H1 (cell line): Measurements from ENCODE around the gene TWIST2. TPM values are rescaled to one million over a fixed set of nuclear protein-coding genes. Genes with fewer than 3 reads are reported as not detected.

ENCODE experiments used
- CTCF ChIA-PET: fragments of 300-600 bp; sonication (Branson Sonifier 250); formaldehyde crosslinking; loops from one replicate; lab custom pipeline; 2021; ENCODE audit not compliant: partially characterized antibody; lab: Charles Lee
- POLR2A ChIA-PET: fragments of 300-600 bp; sonication (Branson Sonifier 250); formaldehyde crosslinking; loops from one replicate; lab custom pipeline; 2021; ENCODE audit warnings: inconsistent platforms; ENCODE audit not compliant: partially characterized antibody; lab: Charles Lee
- DNase-seq, 2 experiments: peaks; one replicate each; pipeline versions ENCODE4 v3.0.0 to v3.0.0-alpha.2; 2010 to 2022; ENCODE audit warnings: low spot score in 2 of 2, low read depth in 1 of 2, mixed read lengths in 1 of 2
- FAIRE-seq: peaks from 2 replicates; lab custom pipeline; 2011; peaks lifted over from hg19 to GRCh38; lab: Jason Lieb, UNC
- H2AFZ ChIP-seq: 2 replicates; pipeline ENCODE4 v1.8.1; 2012; ENCODE audit warnings: low read length, inconsistent platforms
- H2AK5ac ChIP-seq: 2 replicates; pipeline ENCODE4 v1.6.1; 2013; ENCODE audit warnings: low read depth, low read length
- H2BK120ac ChIP-seq: replicated peaks from 2 replicates; pipeline ENCODE3; 2013; ENCODE audit warnings: low read depth, low read length, inconsistent platforms
- H2BK12ac ChIP-seq: 2 replicates; pipeline ENCODE4 v1.6.1; 2013; ENCODE audit warnings: low read depth, low read length
- H2BK15ac ChIP-seq: 2 replicates; pipeline ENCODE4 v1.6.1; 2013; ENCODE audit warnings: low read length
- H2BK20ac ChIP-seq: 2 replicates; pipeline ENCODE4 v1.6.1; 2013; ENCODE audit warnings: low read length
- H2BK5ac ChIP-seq: 2 replicates; pipeline ENCODE4 v1.6.1; 2013; ENCODE audit warnings: low read depth, low read length
- H3K14ac ChIP-seq: 2 replicates; pipeline ENCODE4 v1.6.1; 2013; ENCODE audit warnings: inconsistent platforms; ENCODE audit not compliant: insufficient read length
- H3K18ac ChIP-seq: 2 replicates; pipeline ENCODE4 v1.6.1; 2013; ENCODE audit warnings: low read length; ENCODE audit errors: extremely low read depth
- H3K23ac ChIP-seq: 2 replicates; pipeline ENCODE4 v1.6.1; 2013; ENCODE audit warnings: inconsistent platforms; ENCODE audit not compliant: insufficient read length
- H3K23me2 ChIP-seq: 2 replicates; pipeline ENCODE4 v1.6.1; 2013; ENCODE audit warnings: low read depth, low read length
- H3K27ac ChIP-seq: 2 replicates; pipeline ENCODE4 v1.6.1; 2011; ENCODE audit warnings: low read depth, low read length, inconsistent platforms
- H3K27me3 ChIP-seq, 4 experiments: replicated peaks in 1 of 4; 1 replicate in 1 of 4; 2 replicates in 3 of 4; pipeline versions ENCODE4 v1.6.1 to v1.8.1; 2011 to 2013; ENCODE audit warnings: low read length in 3 of 4, mild to moderate bottlenecking in 3 of 4, inconsistent platforms in 2 of 4, mixed read lengths in 2 of 4, moderate library complexity in 1 of 4; ENCODE audit not compliant: control insufficient read depth in 3 of 4, insufficient read depth in 3 of 4; ENCODE audit errors: extremely low read depth in 1 of 4
- H3K36me3 ChIP-seq, 4 experiments: 2 replicates each; pipeline versions ENCODE4 v1.6.1 to v1.8.1; 2011 to 2013; ENCODE audit warnings: mild to moderate bottlenecking in 4 of 4, low read length in 3 of 4, moderate library complexity in 2 of 4, control low read depth in 1 of 4, inconsistent platforms in 1 of 4; ENCODE audit not compliant: insufficient read depth in 4 of 4, control insufficient read depth in 2 of 4
- H3K4ac ChIP-seq: replicated peaks from 2 replicates; pipeline ENCODE3; 2013; ENCODE audit warnings: low read length, low read depth, mixed read lengths, inconsistent platforms; ENCODE audit not compliant: insufficient read length
- H3K4me1 ChIP-seq, 4 experiments: replicated peaks in 1 of 4; 1 replicate in 1 of 4; 2 replicates in 3 of 4; pipeline versions ENCODE4 v1.6.1 to v1.8.1; 2011 to 2013; ENCODE audit warnings: low read length in 3 of 4, inconsistent platforms in 2 of 4, mixed read lengths in 1 of 4; ENCODE audit not compliant: insufficient read depth in 4 of 4, control insufficient read depth in 3 of 4
- H3K4me2 ChIP-seq, 2 experiments: 2 replicates each; pipeline versions ENCODE4 v1.6.1 to v1.8.1; 2011 to 2013; ENCODE audit warnings: low read depth in 2 of 2, low read length in 2 of 2, control low read depth in 1 of 2, inconsistent platforms in 1 of 2, mild to moderate bottlenecking in 1 of 2; ENCODE audit not compliant: insufficient read depth in 1 of 2
- H3K4me3 ChIP-seq, 4 experiments: fragments of 200-600, 300-600 bp in 1 of 4; sonication (generic), shearing (Covaris generic), sonication (Bioruptor Twin) in 1 of 4; 2 replicates each; pipeline versions ENCODE4 v1.5.1 to v1.8.1; 2011 to 2016; ENCODE audit warnings: low read length in 4 of 4, low read depth in 3 of 4, control low read depth in 2 of 4, inconsistent platforms in 2 of 4, mild to moderate bottlenecking in 2 of 4, mixed read lengths in 1 of 4, moderate library complexity in 1 of 4; ENCODE audit not compliant: insufficient read depth in 2 of 4; ENCODE audit errors: extremely low read depth in 1 of 4
- H3K56ac ChIP-seq: replicated peaks from 2 replicates; pipeline ENCODE3; 2013; ENCODE audit warnings: low read depth, mild to moderate bottlenecking, mixed read lengths, low read length, inconsistent platforms; ENCODE audit not compliant: insufficient read length
- H3K79me1 ChIP-seq: 2 replicates; pipeline ENCODE4 v1.6.1; 2013; ENCODE audit warnings: low read depth, low read length, control low read depth
- H3K79me2 ChIP-seq, 2 experiments: 2 replicates each; pipeline versions ENCODE4 v1.6.1 to v1.8.1; 2012 to 2013; ENCODE audit warnings: low read length in 2 of 2, mild to moderate bottlenecking in 2 of 2, inconsistent platforms in 1 of 2; ENCODE audit not compliant: insufficient read depth in 2 of 2, control insufficient read depth in 1 of 2
- H3K9ac ChIP-seq, 4 experiments: replicated peaks in 1 of 4; 1 replicate in 1 of 4; 2 replicates in 3 of 4; pipeline versions ENCODE4 v1.6.1 to v1.8.1; 2011 to 2013; ENCODE audit warnings: low read depth in 3 of 4, low read length in 3 of 4, control low read depth in 2 of 4, mild to moderate bottlenecking in 2 of 4, moderate library complexity in 2 of 4, inconsistent platforms in 1 of 4; ENCODE audit errors: extremely low read depth in 1 of 4
- H3K9me3 ChIP-seq, 2 experiments: 2 replicates each; pipeline versions ENCODE4 v1.6.1 to v1.8.1; 2012 to 2013; ENCODE audit warnings: mild to moderate bottlenecking in 2 of 2, moderate library complexity in 2 of 2, control low read depth in 1 of 2, inconsistent platforms in 1 of 2, low read depth in 1 of 2, low read length in 1 of 2, mixed read lengths in 1 of 2; ENCODE audit not compliant: insufficient read depth in 2 of 2
- H4K20me1 ChIP-seq, 2 experiments: replicated peaks in 1 of 2; 2 replicates each; pipeline versions ENCODE3 to v1.8.1; 2011 to 2013; ENCODE audit warnings: inconsistent platforms in 2 of 2, low read length in 2 of 2, mild to moderate bottlenecking in 1 of 2; ENCODE audit not compliant: insufficient read depth in 2 of 2, control insufficient read depth in 1 of 2
- H4K5ac ChIP-seq: 2 replicates; pipeline ENCODE4 v1.6.1; 2013; ENCODE audit warnings: low read length, low read depth, mixed read lengths, inconsistent platforms; ENCODE audit not compliant: insufficient read length
- H4K8ac ChIP-seq: 2 replicates; pipeline ENCODE4 v1.8.0; 2013; ENCODE audit warnings: mild to moderate bottlenecking, moderate library complexity, low read length, inconsistent platforms; ENCODE audit not compliant: insufficient read depth; ENCODE audit errors: extremely low read depth
- H4K91ac ChIP-seq: replicated peaks from 2 replicates; pipeline ENCODE3; 2013; ENCODE audit warnings: low read length, mixed read lengths, inconsistent platforms; ENCODE audit not compliant: insufficient read length
- BCL11A ChIP-seq, 2 experiments: IDR thresholded peaks; one replicate each; pipeline ENCODE4 v1.6.1; 2011; ENCODE audit warnings: low read depth in 2 of 2, low read length in 2 of 2, mild to moderate bottlenecking in 2 of 2
- WGBS, 2 experiments: shearing (Covaris generic) in 1 of 2; methylation state at CpG; one replicate each; pipeline versions ENCODE4 v1.1.6 to v1.1.7; 2013 to 2015; ENCODE audit warnings: low lambda C conversion rate in 2 of 2, mixed read lengths in 2 of 2, inconsistent platforms in 1 of 2, low coverage in 1 of 2, missing lambda C conversion rate in 1 of 2; ENCODE audit not compliant: insufficient replicate concordance in 2 of 2, insufficient coverage in 1 of 2, insufficient read length in 1 of 2; ENCODE audit errors: extremely low coverage in 1 of 2, missing lambda C conversion rate in 1 of 2; 5-methylcytosine and 5-hydroxymethylcytosine counted together
- polyA plus RNA-seq, 7 experiments: library from polyadenylated mRNA; depleted of rRNA in 3 of 7; stranded (reverse) in 5 of 7; unstranded in 2 of 7; fragments of >200 nt in 5 of 7; fragments of 200-250 nt in 2 of 7; gene quantifications; 1 replicate in 5 of 7; 2 replicates in 1 of 7; 4 replicates in 1 of 7; pipeline versions ENCODE4 v1.2.1 to v1.2.3, GENCODE V29; 2011 to 2013; ENCODE audit warnings: missing spikeins in 2 of 7, mixed read lengths in 2 of 7
- total RNA-seq: library from RNA; stranded (reverse); fragmentation: NEBNext Ultra II Directional; extraction: Animal tissue kit (Norgen Biotek cat#: 25700); gene quantifications from 2 replicates; pipeline ENCODE4 v1.2.1, GENCODE V29; 2021

Gene TWIST2
- total and polyA plus RNA-seq, 2 of the 8 experiments (the other 6 are each of a cell fraction or from before 2014, with no cell fraction given) = 2.6 to 4.3 TPM

GRCh38 chr2:238890131-238890530, 42.2 kb downstream of the TWIST2 start:
- Histone ChIP-seq H3K4me3 (no peak overlapping the region), H3K23ac (no peak overlapping the region), H4K8ac (no peak overlapping the region), H3K56ac (no peak overlapping the region), H3K79me2 (no peaks in the 10 kb centered on the region), H2BK120ac (no peak overlapping the region), H3K79me1 (no peaks in the 10 kb centered on the region; the same call in 1 of the 2 replicates), H3K23me2 (no peaks in the 10 kb centered on the region)
- POLR2A ChIA-PET = no interaction called here
- WGBS, 2 experiments = 88% methylated on average over 13 of the region's 13 CpGs; no CpG with 5 or more reads in 1 of the 2 experiments
- CTCF ChIA-PET = no interaction called here
- FAIRE-seq = no peak
- TF ChIP-seq BCL11A (IDR thresholded peaks at IDR 0.05; ENCODE audit: low read depth in 2 of 2, low read length in 2 of 2) = no peak
- TF ChIP-seq, all 59 proteins: peak for 0
- Histone ChIP-seq H3K4me2 (no peak overlapping the region), H3K14ac (no peak overlapping the region), H4K5ac (no peak overlapping the region), H2BK20ac (no peak overlapping the region), H2BK5ac (no peak overlapping the region), H2AK5ac (no peak overlapping the region), H3K4ac (no peak overlapping the region), H3K27ac (no peak overlapping the region), H2BK15ac (no peak overlapping the region), H3K9ac (no peak overlapping the region), H3K36me3 (no peaks in the 10 kb centered on the region), H2AFZ (no peak overlapping the region), H4K91ac (no peak overlapping the region), H3K27me3 (no peaks in the 10 kb centered on the region), H3K9me3 (no peaks in the 10 kb centered on the region), H3K18ac (no peak overlapping the region), H3K4me1 (no peaks in the 10 kb centered on the region), H4K20me1 (no peaks in the 10 kb centered on the region), H2BK12ac (no peak overlapping the region)
- DNase-seq = no peak
